Prostate gland (tissue), 2 donors: Measurements from ENCODE around the gene LANCL2.
A peak's percentile ranks its signal among the peaks of the same experiment; 100 is the strongest.

Experiments used
- CTCF ChIP-seq, 4 experiments: fragments of 200-600 bp in 2 of 4; fragments of 450-650 bp in 2 of 4; sonication (generic) in 2 of 4; IDR thresholded peaks; 1 replicate in 3 of 4; 2 replicates in 1 of 4; pipeline ENCODE4 v1.5.1; 2016 to 2019; ENCODE audit warnings: antibody characterized with exemption in 4 of 4, mild to moderate bottlenecking in 2 of 4, moderate library complexity in 2 of 4
- POLR2A ChIP-seq: fragments of 450-650 bp; IDR thresholded peaks from one replicate; pipeline ENCODE4 v1.6.1; 2016; ENCODE audit warnings: antibody characterized with exemption, mild to moderate bottlenecking
- POLR2AphosphoS5 ChIP-seq: sonication (generic); formaldehyde crosslinking; IDR thresholded peaks from one replicate; pipeline ENCODE4 v1.6.1; 2017; ENCODE audit warnings: antibody characterized with exemption

DNA sequence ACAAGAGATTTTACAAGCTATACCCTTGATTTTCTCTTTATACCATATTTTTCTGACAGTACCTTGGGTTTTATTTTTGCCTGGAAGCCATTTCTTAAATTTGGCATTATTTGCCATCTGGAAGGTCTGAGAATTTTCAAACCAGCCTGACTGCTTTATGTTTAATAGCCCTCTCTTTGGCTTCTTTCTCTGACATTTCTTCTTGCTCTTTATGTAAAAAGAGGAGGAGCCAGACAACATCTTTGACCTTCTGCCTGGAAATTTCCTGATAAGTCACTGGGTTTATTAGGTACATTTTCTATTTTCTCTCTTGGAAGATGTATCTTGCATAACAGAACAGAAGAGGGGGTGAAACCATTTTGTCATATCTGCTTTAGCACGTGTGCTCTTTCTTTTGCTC lies 79.6 kb downstream of the LANCL2 start:
- TF ChIP-seq CTCF (IDR thresholded peaks at IDR 0.05) (no peak), POLR2AphosphoS5 (peak; percentile 57), POLR2A (no peak)
